ENCODE data around the gene ACMSD.

Gene ACMSD

GRCh38 chr2:134932864-134933526 is 94.6 kb downstream of the ACMSD start:
- TF ChIP-seq, protein P1, sequence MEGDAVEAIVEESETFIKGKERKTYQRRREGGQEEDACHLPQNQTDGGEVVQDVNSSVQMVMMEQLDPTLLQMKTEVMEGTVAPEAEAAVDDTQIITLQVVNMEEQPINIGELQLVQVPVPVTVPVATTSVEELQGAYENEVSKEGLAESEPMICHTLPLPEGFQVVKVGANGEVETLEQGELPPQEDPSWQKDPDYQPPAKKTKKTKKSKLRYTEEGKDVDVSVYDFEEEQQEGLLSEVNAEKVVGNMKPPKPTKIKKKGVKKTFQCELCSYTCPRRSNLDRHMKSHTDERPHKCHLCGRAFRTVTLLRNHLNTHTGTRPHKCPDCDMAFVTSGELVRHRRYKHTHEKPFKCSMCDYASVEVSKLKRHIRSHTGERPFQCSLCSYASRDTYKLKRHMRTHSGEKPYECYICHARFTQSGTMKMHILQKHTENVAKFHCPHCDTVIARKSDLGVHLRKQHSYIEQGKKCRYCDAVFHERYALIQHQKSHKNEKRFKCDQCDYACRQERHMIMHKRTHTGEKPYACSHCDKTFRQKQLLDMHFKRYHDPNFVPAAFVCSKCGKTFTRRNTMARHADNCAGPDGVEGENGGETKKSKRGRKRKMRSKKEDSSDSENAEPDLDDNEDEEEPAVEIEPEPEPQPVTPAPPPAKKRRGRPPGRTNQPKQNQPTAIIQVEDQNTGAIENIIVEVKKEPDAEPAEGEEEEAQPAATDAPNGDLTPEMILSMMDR (IDR thresholded peaks at IDR 0.05; ENCODE audit: insufficient read depth, missing control alignments) = no peak
- FAIRE-seq (no peak), DNase-seq (ENCODE audit: insufficient read length, low spot score) (no peak)

- FAIRE-seq (no peak), DNase-seq (ENCODE audit: insufficient read length, low spot score) (no peak)
- TF ChIP-seq, protein P1 (IDR thresholded peaks at IDR 0.05; ENCODE audit: insufficient read depth, missing control alignments) = no peak
Observed at GRCh38 chr2:134933732-134934131, 95.3 kb downstream of the ACMSD start.

DNA sequence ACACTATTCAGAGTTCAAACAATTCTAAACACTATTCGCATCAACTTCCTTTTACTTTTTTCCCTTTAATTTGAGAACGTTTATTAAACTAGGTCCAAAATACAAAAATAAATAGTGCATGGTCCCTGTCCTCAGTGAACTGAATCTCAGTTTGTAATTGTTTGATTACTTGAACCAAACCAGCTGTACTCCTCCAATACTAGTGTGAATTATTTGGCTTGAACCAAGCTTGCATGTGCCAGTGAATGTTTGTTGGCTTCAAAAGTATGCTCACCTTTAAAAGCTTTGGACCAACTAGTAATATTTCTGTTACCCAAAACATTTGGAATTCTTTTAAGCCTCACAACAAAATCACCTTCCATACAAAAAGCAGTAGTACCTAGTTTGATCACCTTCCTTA is 95.7 kb downstream of the ACMSD start:
- DNase-seq (ENCODE audit: insufficient read length, low spot score) (no peak), FAIRE-seq (peak; percentile 29)
- TF ChIP-seq, protein P1 (IDR thresholded peaks at IDR 0.05; ENCODE audit: insufficient read depth, missing control alignments) = no peak

DNA sequence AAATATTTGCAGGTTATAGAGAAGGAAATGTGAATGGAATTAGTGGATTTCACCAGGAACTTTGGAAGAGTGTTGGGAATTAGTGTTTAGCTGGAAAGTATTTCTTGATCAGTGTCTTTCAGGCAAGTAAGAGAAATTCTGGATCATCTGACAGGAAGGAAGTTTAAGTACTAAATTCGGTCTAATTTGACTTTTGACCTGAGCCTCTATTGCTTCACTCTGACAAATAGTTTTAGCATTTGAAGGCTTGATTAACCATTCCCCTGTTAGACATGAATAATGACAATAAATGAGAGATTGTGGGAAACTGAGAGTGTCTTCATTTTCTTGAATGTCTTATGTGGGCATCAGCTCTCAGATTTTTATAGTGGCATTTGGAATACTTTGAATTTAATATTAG is 96.2 kb downstream of the ACMSD start:
- DNase-seq (ENCODE audit: insufficient read length, low spot score) (no peak), FAIRE-seq (no peak)
- TF ChIP-seq, protein P1 (IDR thresholded peaks at IDR 0.05; ENCODE audit: insufficient read depth, missing control alignments) = no peak

DNA sequence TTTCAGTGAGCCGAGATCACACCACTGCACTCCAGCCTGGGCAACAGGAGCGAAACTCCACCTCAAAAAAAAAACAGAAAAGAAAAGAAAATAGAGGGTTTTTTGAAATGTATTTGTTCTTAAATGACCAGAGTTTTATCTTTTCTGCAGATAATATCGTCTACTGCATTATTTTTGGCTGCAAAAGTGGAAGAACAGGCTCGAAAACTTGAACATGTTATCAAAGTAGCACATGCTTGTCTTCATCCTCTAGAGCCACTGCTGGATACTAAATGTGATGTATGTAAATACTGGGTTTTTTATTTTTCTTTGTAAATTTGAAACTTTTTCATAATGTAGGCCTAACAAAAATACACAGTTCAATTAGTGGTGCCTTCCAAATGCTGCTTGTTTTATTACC is 98.3 kb downstream of the ACMSD start:
- DNase-seq (ENCODE audit: insufficient read length, low spot score) (no peak), FAIRE-seq (no peak)
- TF ChIP-seq, protein P1 (IDR thresholded peaks at IDR 0.05; ENCODE audit: insufficient read depth, missing control alignments) = no peak

DNA sequence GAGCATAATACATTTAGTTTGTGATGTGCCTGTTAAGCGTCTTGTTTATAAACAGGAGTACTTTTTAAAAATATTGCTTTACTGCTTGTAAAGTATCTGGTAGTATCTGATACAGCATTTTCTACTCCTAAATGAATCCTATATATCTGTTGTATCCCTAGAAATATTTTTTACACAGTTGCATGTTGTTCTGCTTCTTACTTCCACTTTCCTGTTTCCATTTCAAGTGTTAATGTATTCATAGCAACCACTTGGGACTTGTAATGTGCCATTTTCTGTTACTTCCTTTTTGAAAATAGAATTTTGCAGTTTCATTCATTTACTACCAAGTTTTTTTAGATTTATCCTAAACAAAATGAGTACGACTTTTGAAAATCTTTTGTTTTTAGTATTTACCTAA is 105.1 kb downstream of the ACMSD start:
- no peak for FAIRE-seq
- TF ChIP-seq, protein P1 (IDR thresholded peaks at IDR 0.05; ENCODE audit: insufficient read depth, missing control alignments) = no peak
- no peak for DNase-seq (ENCODE audit: insufficient read length, low spot score)

GRCh38 chr2:134944975-134945374 is 106.6 kb downstream of the ACMSD start:
- FAIRE-seq = no peak
- TF ChIP-seq, protein P1 (IDR thresholded peaks at IDR 0.05; ENCODE audit: insufficient read depth, missing control alignments) = no peak
- no peak for DNase-seq (ENCODE audit: insufficient read length, low spot score)
